Naive thymus-derived CD8-positive, alpha-beta T cell (primary cell): Measurements from ENCODE around the gene TUSC2. TPM values are rescaled to one million over a fixed set of nuclear protein-coding genes. Genes with fewer than 3 reads are reported as not detected.
A peak's percentile ranks its signal among the peaks of the same experiment; 100 is the strongest.

Experiments used
- ATAC-seq, 2 donors: fragments of 150-1000 bp; cut with Tn5 transposase in 1 of 2; sonication (Bioruptor Pico), chemical (Tn5 transposase) in 1 of 2; 1 replicate in 1 of 2; 2 replicates in 1 of 2; pipeline ENCODE4 v1.10.0; 2021; ENCODE audit warnings: mild to moderate bottlenecking in 2 of 2, moderate library complexity in 2 of 2
- POLR2A ChIA-PET: fragments of 350-600 bp; sonication (Branson Sonifier 250); formaldehyde crosslinking; loops from one replicate; lab custom pipeline; 2021; ENCODE audit warnings: antibody characterized with exemption; lab: Charles Lee
- DNase-seq, 10 donors: peaks; one replicate each; pipeline versions ENCODE4 v3.0.0 to v3.0.0-alpha.2; 2020 to 2022
- H3K27ac Mint-ChIP-seq, 10 donors: one replicate each; pipeline ENCODE4 v1.8.0; 2020 to 2022; ENCODE audit warnings: mild to moderate bottlenecking in 10 of 10, mixed read lengths in 10 of 10, moderate library complexity in 4 of 10, inconsistent platforms in 1 of 10
- H3K27me3 Mint-ChIP-seq, 5 donors: one replicate each; pipeline ENCODE4 v1.8.0; 2021 to 2022; ENCODE audit warnings: mixed read lengths in 5 of 5
- H3K36me3 Mint-ChIP-seq, 3 donors: one replicate each; pipeline ENCODE4 v1.8.0; 2020 to 2022; ENCODE audit warnings: mixed read lengths in 3 of 3, mild to moderate bottlenecking in 2 of 3, inconsistent platforms in 1 of 3
- H3K4me1 Mint-ChIP-seq, 4 donors: one replicate each; pipeline ENCODE4 v1.8.0; 2021 to 2022; ENCODE audit warnings: mixed read lengths in 4 of 4
- H3K4me3 Mint-ChIP-seq, 10 donors: one replicate each; pipeline ENCODE4 v1.8.0; 2020 to 2022; ENCODE audit warnings: mild to moderate bottlenecking in 10 of 10, mixed read lengths in 10 of 10, moderate library complexity in 6 of 10, inconsistent platforms in 1 of 10
- H3K9me3 Mint-ChIP-seq, 9 donors: one replicate each; pipeline ENCODE4 v1.8.0; 2020 to 2022; ENCODE audit warnings: mixed read lengths in 9 of 9, mild to moderate bottlenecking in 3 of 9, inconsistent platforms in 1 of 9, moderate library complexity in 1 of 9
- polyA plus RNA-seq, 3 donors: library from polyadenylated mRNA; unstranded; fragments of 300-500 nt; fragmentation: Illumina TruSeq; gene quantifications; one replicate each; pipeline ENCODE4 v1.2.3, GENCODE V29; 2021
- total RNA-seq, 8 experiments: library from RNA in 2 of 8; stranded (reverse) in 2 of 8; gene quantifications; one replicate each; pipeline ENCODE4 v1.2.3 and lab custom pipeline; 2021 to 2026

Gene TUSC2
- total and polyA plus RNA-seq, 5 experiments from 2014 or later: 21.8 to 54.3 (median 48.4) TPM

DNA sequence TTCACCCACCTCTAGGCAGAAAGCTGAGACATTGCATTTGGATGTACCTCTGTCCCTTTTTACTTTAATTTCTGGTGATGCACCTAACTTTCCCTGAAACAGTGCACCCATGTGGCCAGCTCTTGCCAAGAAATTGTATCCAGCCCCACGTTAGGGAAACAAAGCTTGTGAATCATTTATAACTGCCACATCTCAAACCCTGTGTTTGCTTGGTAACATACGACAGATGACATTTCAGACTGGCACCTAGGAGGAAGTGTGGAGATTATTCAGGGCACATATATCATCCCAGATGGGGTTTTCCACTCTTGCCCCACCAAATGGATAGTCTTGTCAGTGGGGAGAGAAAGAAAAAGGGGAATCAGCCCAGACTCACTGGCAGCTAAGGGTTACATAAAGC lies 24.8 kb upstream of the TUSC2 start:
- DNase-seq (no peak), ATAC-seq (no peak)
- Mint-ChIP-seq H3K27ac (peak overlapping the region in 5 of 10 donors; percentile 11 to 72 (median 44)), H3K4me3 (peak overlapping the region in 2 of 10 donors; percentile 10 to 29), H3K27me3 (no peaks in the 10 kb centered on the region), H3K36me3 (peaks cover 0 to 41% (median 4%) of the 10 kb centered on the region in 3 donors), H3K9me3 (no peaks in the 10 kb centered on the region), H3K4me1 (peaks cover 34 to 84% (median 68%) of the 10 kb centered on the region in 4 donors)
- POLR2A ChIA-PET: interaction anchor here (0.7 to 11.6 kb wide), 4 partner anchors 11 to 234 kb away, joined by 5 to 318 read pairs (median 5); partner anchors contain the start of genes RASSF1 and ZMYND10

DNA sequence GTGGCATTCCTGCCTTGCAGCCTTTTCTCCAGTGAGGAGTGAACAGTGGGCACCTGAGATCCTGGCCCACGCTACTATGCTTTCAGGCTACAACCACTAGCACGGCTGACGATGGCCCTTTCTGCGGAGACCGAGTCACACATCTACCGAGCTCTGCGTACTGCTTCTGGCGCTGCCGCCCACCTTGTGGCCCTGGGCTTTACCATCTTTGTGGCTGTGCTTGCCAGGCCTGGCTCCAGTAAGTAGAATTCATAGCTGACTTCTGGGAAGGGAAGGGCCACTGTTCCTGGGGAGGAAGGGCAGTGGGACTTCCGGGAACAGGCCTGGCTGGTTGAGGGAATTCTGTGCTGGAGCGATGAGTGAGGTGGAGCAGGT lies 23.3 kb upstream of the TUSC2 start:
- H3K4me3 Mint-ChIP-seq: peak overlapping the region; percentile 94 to 99 (median 97)
- peaks cover 31 to 82% (median 67%) of the 10 kb centered on the region in 4 donors for H3K4me1 Mint-ChIP-seq
- H3K27me3 Mint-ChIP-seq: no peaks in the 10 kb centered on the region
- no peaks in the 10 kb centered on the region for H3K9me3 Mint-ChIP-seq
- no peak for DNase-seq
- ATAC-seq: no peak
- peak overlapping the region; percentile 98 to 100 (median 99) for H3K27ac Mint-ChIP-seq
- POLR2A ChIA-PET: interaction anchor here (1.1 to 11.6 kb wide), 14 partner anchors 10 to 1354 kb away, joined by 3 to 318 read pairs (median 8); partner anchors contain the start of genes C3orf18, HEMK1, HYAL3 and IFRD2
- H3K36me3 Mint-ChIP-seq: peaks cover 0 to 40% (median 6%) of the 10 kb centered on the region in 3 donors

DNA sequence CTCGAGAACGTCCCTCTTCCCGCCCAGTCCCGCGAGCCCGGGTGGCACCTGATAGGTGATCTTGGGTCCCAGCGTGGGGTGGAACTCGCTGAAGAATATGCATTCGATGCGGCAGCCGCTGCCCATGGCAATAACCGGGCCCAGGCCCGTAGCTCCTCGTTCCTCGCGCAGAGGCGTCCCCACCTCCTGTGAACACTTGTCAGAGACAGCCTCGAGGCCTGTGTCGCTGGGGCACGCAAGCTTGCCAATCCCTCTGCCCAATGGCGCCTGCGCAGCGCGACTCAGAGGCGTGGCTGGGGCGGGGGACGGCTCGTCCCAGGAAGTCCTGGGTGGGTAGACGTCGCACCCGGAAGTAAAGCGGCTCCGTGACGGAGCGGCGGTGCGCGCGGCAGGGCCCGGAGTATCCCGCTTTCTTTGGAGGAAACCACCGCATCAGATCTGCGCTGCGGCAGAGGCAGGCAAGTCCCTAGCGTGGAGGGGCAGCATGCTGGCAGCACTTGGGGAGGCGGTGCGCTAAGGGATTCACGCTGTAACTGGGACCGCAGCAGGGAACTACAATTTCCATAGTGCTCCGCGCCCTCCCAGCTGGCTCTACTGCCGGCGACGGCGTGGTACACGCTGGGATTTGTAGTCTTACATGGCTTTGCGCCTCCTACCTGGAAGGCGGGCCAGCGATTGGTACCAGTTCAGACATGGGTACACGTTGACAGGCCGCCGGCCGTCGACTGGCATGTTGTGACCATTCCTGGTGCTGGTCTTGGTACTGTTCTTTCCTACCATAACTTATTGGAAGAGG lies 22.7 kb upstream of the TUSC2 start, which contains the start of the genes CYB561D2 and NPRL2:
TSS of gene CYB561D2 (plus strand) at position 336 of the 796 bp plus-strand sequence. CDS start 572 bp downstream, outside the sequence.
TSS of gene NPRL2 (minus strand) at position 249 of the 796 bp plus-strand sequence. CDS start at position 126, 123 bp downstream.
- DNase-seq (peak; percentile 97 to 99 (median 99)), ATAC-seq (peak; percentile 89 to 90)
- POLR2A ChIA-PET: interaction anchor here (0.5 to 11.6 kb wide), 22 partner anchors 9 to 1355 kb away, joined by 3 to 318 read pairs (median 4); partner anchors contain the start of genes C3orf18, CISH, DCAF1 and HEMK1
- peak within 1 kb of the TSS; percentile 94 to 99 (median 97) for H3K4me3 Mint-ChIP-seq
- H3K9me3 Mint-ChIP-seq: no peaks in the 10 kb centered on the region
- peaks cover 34 to 82% (median 68%) of the 10 kb centered on the region in 4 donors for H3K4me1 Mint-ChIP-seq
- peaks cover 0 to 40% (median 6%) of the 10 kb centered on the region in 3 donors for H3K36me3 Mint-ChIP-seq
- H3K27ac Mint-ChIP-seq: peak within 1 kb of the TSS; percentile 98 to 100 (median 99)
- no peaks in the 10 kb centered on the region for H3K27me3 Mint-ChIP-seq

DNA sequence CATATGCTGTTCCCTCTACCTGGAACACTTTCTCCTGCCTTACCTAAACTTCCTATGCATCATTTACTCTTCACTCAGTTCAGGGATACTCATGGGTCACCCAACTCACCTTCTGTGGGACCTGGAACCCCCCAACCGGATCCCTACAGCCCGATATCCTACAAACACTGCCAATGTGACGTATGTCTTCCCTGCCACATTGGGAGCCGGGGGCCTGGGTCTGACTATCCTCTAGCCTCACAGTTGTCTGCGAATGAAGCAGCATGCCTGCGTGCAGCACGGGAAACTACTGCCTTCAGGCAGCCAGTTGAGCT lies 22.1 kb upstream of the TUSC2 start:
- Mint-ChIP-seq H3K36me3 (peaks cover 0 to 35% (median 6%) of the 10 kb centered on the region in 3 donors), H3K4me1 (peaks cover 32 to 81% (median 70%) of the 10 kb centered on the region in 4 donors)

DNA sequence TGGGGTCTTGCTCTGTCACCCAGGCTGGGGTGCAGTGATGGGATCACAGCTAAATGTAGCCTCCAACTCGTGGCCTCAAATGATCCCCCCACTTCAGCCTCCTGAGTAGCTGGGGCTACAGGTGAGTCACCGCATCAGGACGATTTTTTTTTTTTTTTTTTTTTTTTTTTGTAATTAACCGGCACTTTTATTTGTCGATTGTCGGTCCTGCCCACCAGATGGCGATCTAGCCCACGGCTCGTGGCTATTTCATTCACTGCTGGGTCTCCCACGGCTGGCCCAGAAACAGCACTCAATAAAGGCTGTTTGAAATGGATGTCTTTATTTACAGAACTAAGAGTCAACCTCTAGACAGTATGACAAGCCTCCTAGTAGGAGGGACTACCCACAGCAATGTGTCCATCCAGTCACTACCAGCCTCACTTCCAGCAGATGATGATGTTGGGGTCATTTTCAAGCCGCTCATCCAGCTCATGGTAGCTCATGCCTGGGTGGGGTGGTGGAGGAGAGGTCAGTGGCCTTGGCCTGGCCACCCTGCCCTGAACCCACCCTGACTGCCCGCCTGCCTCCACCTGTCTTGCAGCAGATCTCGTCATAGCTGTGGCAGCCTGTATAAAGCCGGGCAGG lies 19.3 kb upstream of the TUSC2 start:
- H3K9me3 Mint-ChIP-seq: no peaks in the 10 kb centered on the region
- peaks cover 0 to 20% (median 4%) of the 10 kb centered on the region in 3 donors for H3K36me3 Mint-ChIP-seq
- peak overlapping the region in 9 of 10 donors; percentile 21 to 99 (median 81) for H3K27ac Mint-ChIP-seq
- ATAC-seq (peak in 1 of 2 donors; percentile 3), DNase-seq (peak; percentile 57 to 86 (median 70))
- POLR2A ChIA-PET: interaction anchor here (0.7 to 14.5 kb wide), 6 partner anchors 5 to 48 kb away, joined by 3 to 318 read pairs (median 54); partner anchors contain the start of genes CYB561D2, HYAL3, NAA80 and NPRL2
- H3K4me1 Mint-ChIP-seq: peaks cover 31 to 82% (median 74%) of the 10 kb centered on the region in 4 donors
- peak overlapping the region in 8 of 10 donors; percentile 8 to 96 (median 50) for H3K4me3 Mint-ChIP-seq
- H3K27me3 Mint-ChIP-seq: no peaks in the 10 kb centered on the region

More for the DNA sequence above, 22.1 kb upstream of the TUSC2 start:
- Mint-ChIP-seq H3K9me3 (no peaks in the 10 kb centered on the region), H3K27ac (peak overlapping the region; percentile 98 to 100 (median 99)), H3K4me3 (peak overlapping the region; percentile 94 to 99 (median 97)), H3K27me3 (no peaks in the 10 kb centered on the region)
- DNase-seq (no peak), ATAC-seq (no peak)
- POLR2A ChIA-PET: interaction anchor here (0.6 to 11.6 kb wide), 20 partner anchors 9 to 1355 kb away, joined by 3 to 318 read pairs (median 6); partner anchors contain the start of genes C3orf18, CISH, HEMK1 and HYAL3

DNA sequence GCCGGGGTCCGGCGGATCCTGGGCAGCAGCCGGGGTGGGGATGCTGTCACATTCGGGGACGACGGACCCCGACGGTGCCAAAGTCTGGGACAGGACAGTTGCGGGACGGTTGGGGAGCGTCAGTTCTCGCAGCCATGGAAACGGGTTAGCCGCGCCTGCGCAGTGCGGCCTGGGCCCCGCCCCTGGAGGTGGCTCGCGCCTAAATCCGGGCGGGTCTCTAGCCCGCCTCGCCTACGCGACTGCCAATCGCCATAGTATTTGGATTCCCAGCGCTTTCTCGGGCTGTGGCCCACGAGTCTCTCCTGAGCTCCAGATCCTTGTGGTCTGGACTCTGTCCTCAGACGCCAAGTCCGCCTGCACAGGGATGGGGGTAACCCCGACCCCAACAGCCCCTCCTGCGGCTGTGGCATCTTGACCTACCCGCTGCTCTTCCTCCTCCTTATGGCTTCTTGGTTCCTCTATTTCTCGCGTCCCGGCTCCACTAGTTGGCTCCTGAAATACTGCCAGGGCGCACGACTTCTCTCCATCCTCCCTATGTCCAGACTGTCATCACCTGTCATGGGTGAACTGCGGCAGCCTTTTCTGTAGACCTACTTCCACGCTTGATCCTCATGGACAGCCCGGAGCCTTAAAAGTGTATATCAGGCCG lies 17.7 kb upstream of the TUSC2 start, which contains the start of gene ZMYND10:
TSS of gene ZMYND10 (minus strand) at position 147 of the 649 bp plus-strand sequence. CDS start 153 bp downstream, outside the sequence.
- POLR2A ChIA-PET: interaction anchor here (0.7 to 14.5 kb wide), 9 partner anchors 7 to 266 kb away, joined by 3 to 318 read pairs (median 4); partner anchors contain the start of genes CISH, CYB561D2, HYAL3 and NAA80
- no peaks in the 10 kb centered on the region for H3K27me3 Mint-ChIP-seq
- H3K4me3 Mint-ChIP-seq: peak within 1 kb of the TSS; percentile 63 to 82 (median 72)
- DNase-seq (peak; percentile 62 to 85 (median 72)), ATAC-seq (peak; percentile 17 to 29)
- no peaks in the 10 kb centered on the region for H3K9me3 Mint-ChIP-seq
- H3K4me1 Mint-ChIP-seq: peaks cover 27 to 80% (median 74%) of the 10 kb centered on the region in 4 donors
- H3K27ac Mint-ChIP-seq: peak within 1 kb of the TSS in 8 of 10 donors; percentile 26 to 87 (median 60)
- H3K36me3 Mint-ChIP-seq: peaks cover 0 to 17% (median 4%) of the 10 kb centered on the region in 3 donors

DNA sequence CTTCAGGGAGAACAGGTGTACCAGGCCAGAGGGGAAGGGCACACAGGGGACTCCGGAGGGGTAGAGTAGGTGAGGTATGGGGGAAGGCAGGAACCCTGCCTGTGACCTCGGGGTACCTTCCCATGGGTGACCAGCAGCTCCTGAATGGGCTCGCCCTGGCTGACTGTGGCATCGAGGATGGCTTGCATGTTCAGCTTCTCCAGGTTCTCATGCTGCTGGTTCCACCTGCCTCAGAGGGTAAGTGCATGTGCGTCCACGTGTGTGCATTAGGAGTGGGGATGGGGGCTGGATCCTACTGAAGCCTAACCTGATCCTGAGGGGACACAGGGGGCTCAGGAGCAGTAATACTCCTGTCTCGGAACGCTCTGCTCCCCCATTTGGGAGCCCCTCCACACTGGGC lies 17.0 kb upstream of the TUSC2 start:
- Mint-ChIP-seq H3K36me3 (peaks cover 0 to 17% (median 4%) of the 10 kb centered on the region in 3 donors), H3K9me3 (no peaks in the 10 kb centered on the region), H3K27ac (peak overlapping the region in 1 of 10 donors; percentile 21), H3K27me3 (no peaks in the 10 kb centered on the region), H3K4me1 (peaks cover 20 to 76% (median 70%) of the 10 kb centered on the region in 4 donors), H3K4me3 (peak overlapping the region in 7 of 10 donors; percentile 11 to 82 (median 63))
- ATAC-seq (no peak), DNase-seq (no peak)
- POLR2A ChIA-PET: interaction anchor here (0.6 to 14.5 kb wide), 9 partner anchors 7 to 398 kb away, joined by 3 to 318 read pairs (median 4); partner anchors contain the start of genes CISH, CYB561D2, HYAL3 and NAA80

DNA sequence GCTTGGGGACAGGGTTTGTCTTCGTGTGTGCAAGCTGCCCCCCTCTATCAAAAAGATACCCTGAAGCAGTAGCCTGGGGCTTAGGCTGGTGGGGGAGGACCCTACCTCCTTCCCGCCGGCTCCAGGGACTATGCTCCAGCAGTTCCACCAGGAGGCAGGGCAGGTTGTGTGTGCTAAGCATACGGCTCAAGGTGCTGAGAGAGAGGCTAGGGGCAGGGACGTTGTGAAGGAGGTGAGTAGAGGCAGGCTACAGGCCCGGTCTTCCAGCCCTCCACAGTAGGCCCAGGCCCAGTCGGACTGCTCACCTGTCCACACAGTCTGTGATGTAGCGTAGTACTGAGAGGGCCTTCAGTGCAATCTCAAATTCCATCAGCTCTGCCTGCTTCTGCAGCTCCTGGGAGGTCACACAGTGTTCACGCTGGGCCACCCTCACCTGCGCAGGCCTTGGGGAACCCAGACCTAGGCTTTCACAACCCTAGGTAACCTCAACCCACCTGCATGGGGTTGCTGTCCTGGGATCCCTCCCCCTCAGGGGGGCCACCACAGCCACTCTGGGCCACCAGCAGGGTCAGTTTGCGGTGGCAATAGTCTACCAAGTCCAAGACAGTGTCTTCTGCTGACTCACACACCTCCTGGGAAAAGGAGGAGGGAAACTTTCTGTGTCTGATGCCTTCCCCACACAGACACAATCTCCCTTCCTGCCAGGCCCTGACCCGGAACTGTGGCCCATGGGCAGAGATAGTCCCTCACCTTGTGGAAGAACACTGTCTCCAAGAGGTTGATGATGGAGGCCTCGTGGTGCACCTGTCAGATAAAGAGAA lies 15.0 kb upstream of the TUSC2 start:
- ATAC-seq: no peak
- POLR2A ChIA-PET: interaction anchor here (0.8 to 14.5 kb wide), 6 partner anchors 8 to 107 kb away, joined by 3 to 318 read pairs (median 4); partner anchors contain the start of genes CYB561D2, GNAI2, NPRL2 and TMEM115
- DNase-seq: no peak
- Mint-ChIP-seq H3K4me1 (peaks cover 24 to 76% (median 70%) of the 10 kb centered on the region in 4 donors), H3K36me3 (peaks cover 0 to 7% (median 2%) of the 10 kb centered on the region in 3 donors), H3K27ac (peak overlapping the region in 8 of 10 donors; percentile 41 to 96 (median 84)), H3K4me3 (peak overlapping the region in 2 of 10 donors; percentile 2 to 41), H3K27me3 (no peaks in the 10 kb centered on the region), H3K9me3 (no peaks in the 10 kb centered on the region)

DNA sequence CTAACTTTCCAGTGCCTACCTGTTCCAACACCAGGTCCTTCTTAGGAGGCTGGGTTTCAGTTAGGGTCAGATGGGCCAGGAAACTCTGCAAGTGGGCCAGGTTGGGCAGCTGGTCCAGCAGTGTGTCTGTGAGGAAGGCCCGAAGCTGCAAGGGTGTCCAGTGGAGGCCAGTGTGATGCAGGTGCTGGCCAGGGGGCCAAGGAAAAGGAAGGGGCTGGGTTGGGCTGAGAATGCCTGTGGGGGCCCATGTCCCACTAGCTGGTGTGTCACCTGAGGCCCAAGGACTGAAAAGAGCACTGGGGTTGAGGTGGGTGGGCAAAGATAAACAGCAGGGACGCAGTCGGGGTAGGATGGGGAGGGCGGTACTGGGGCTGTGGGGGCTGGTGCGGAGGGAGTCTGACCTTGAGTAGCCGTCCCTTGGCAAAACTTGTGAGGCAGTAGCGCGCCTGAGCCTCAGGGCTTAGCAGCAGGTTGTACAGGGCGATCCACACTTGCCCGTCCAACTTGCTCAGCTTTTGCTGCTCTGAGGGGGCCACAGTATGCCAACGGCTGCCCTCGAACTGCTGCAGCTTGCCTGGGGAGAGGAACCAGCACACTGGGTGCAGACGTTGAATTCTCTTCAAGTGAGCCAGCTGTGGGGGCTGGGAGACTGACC lies 14.1 kb upstream of the TUSC2 start:
- peaks cover 27 to 76% (median 67%) of the 10 kb centered on the region in 4 donors for H3K4me1 Mint-ChIP-seq
- peak overlapping the region; percentile 74 to 96 (median 86) for H3K27ac Mint-ChIP-seq
- H3K9me3 Mint-ChIP-seq: no peaks in the 10 kb centered on the region
- DNase-seq (no peak), ATAC-seq (no peak)
- H3K36me3 Mint-ChIP-seq: no peaks in the 10 kb centered on the region
- POLR2A ChIA-PET: interaction anchor here (0.8 to 14.5 kb wide), 8 partner anchors 10 to 227 kb away, joined by 3 to 318 read pairs (median 14); partner anchors contain the start of genes CYB561D2, HEMK1, HYAL2 and NPRL2
- no peaks in the 10 kb centered on the region for H3K27me3 Mint-ChIP-seq
- H3K4me3 Mint-ChIP-seq: peak overlapping the region in 5 of 10 donors; percentile 14 to 86 (median 43)

DNA sequence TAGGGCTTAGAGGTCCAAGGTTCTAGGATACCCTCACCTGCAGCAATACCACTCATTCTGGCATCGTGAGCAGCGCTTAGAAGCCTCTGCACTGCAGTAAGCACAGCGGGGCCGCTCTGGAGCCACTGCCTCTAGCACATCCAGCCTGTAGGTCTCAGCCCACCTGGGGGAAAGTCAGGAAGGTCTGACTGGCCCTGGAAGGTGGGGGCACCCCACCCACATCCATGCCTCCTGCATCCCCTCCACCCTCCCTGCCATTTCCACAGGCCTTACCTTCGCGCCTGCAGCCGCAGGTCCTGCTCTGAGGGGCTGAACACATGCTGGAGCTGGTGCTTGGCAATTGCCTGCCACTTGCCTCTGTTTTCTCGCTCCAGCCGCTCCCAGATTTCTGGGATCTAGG lies 13.5 kb upstream of the TUSC2 start:
- peaks cover 28 to 79% (median 65%) of the 10 kb centered on the region in 4 donors for H3K4me1 Mint-ChIP-seq
- POLR2A ChIA-PET: interaction anchor here (0.8 to 14.5 kb wide), 10 partner anchors 10 to 267 kb away, joined by 3 to 318 read pairs (median 14); partner anchors contain the start of genes CYB561D2, HEMK1, HYAL2 and HYAL3
- no peak for ATAC-seq
- no peaks in the 10 kb centered on the region for H3K27me3 Mint-ChIP-seq
- H3K9me3 Mint-ChIP-seq: no peaks in the 10 kb centered on the region
- H3K27ac Mint-ChIP-seq: peak overlapping the region; percentile 74 to 96 (median 90)
- H3K36me3 Mint-ChIP-seq: peaks cover 0 to 1% (median 0%) of the 10 kb centered on the region in 3 donors
- peak in 1 of 10 donors; percentile 37 for DNase-seq
- H3K4me3 Mint-ChIP-seq: peak overlapping the region; percentile 76 to 98 (median 88)
